HepG2 (cell line): ENCODE measurements around the gene THRAP3.

Source experiments
- ARID5B ChIP-seq: IDR thresholded peaks from 2 replicates; pipeline ENCODE4 v1.4.0; 2020; ENCODE audit warnings: mild to moderate bottlenecking, missing genetic modification reagents
- CREM ChIP-seq, 2 experiments: sonication (generic) in 1 of 2; formaldehyde crosslinking in 1 of 2; IDR thresholded peaks; 2 replicates each; pipeline versions ENCODE4 v1.4.0 to v1.6.1; 2016 to 2020; ENCODE audit warnings: antibody characterized with exemption in 1 of 2, mild to moderate bottlenecking in 1 of 2, missing genetic modification reagents in 1 of 2
- CTCF ChIP-seq: sonication (generic); formaldehyde crosslinking; IDR thresholded peaks from 2 replicates; pipeline ENCODE4 v1.5.0; 2020; ENCODE audit warnings: mild to moderate bottlenecking, missing genetic modification reagents, moderate library complexity
- ETV5 ChIP-seq: IDR thresholded peaks from 2 replicates; pipeline ENCODE4 v1.6.1; 2018; ENCODE audit warnings: missing biosample characterization, missing genetic modification reagents, inconsistent platforms, borderline replicate concordance
- EZH2 ChIP-seq: conservative IDR thresholded peaks from 2 replicates; pipeline ENCODE4 v1.6.1; 2012; ENCODE audit warnings: mild to moderate bottlenecking, low read depth, low read length, moderate library complexity
- KAT8 ChIP-seq: IDR thresholded peaks from 2 replicates; pipeline ENCODE4 v1.6.1; 2016; ENCODE audit warnings: missing genetic modification reagents, missing compliant biosample characterization
- MAFG ChIP-seq: sonication (generic); formaldehyde crosslinking; IDR thresholded peaks from 2 replicates; pipeline ENCODE4 v1.5.1; 2020; ENCODE audit warnings: mild to moderate bottlenecking, missing genetic modification reagents
- MAZ ChIP-seq, 2 experiments: sonication (generic) in 1 of 2; formaldehyde crosslinking in 1 of 2; IDR thresholded peaks; 2 replicates each; pipeline versions ENCODE4 v1.5.0 to v1.6.1; 2012 to 2020; ENCODE audit warnings: low read depth in 2 of 2, mild to moderate bottlenecking in 2 of 2, borderline replicate concordance in 1 of 2, improper control_type of control experiment in 1 of 2, low read length in 1 of 2, missing genetic modification reagents in 1 of 2, moderate library complexity in 1 of 2
- RELA ChIP-seq: sonication (generic); formaldehyde crosslinking; IDR thresholded peaks from 2 replicates; pipeline ENCODE4 v1.4.0; 2020; ENCODE audit warnings: missing genetic modification reagents
- ZSCAN30 ChIP-seq: sonication (generic); formaldehyde crosslinking; IDR thresholded peaks from 2 replicates; pipeline ENCODE4 v1.5.0; 2020; ENCODE audit warnings: mild to moderate bottlenecking, missing genetic modification reagents

- no peak for TF ChIP-seq EZH2
- TF ChIP-seq KAT8, result no peak
- TF ChIP-seq MAFG, result no peak
- TF ChIP-seq RELA (CRISPR knock-in tag), result no peak
- 0 out of 2 replicates have a peak, but pooled peaks have one; percentile 3 for TF ChIP-seq CTCF (CRISPR knock-in tag)
- TF ChIP-seq ARID5B (CRISPR knock-in tag), result no peak
- TF ChIP-seq ETV5, result no peak
- no peak for TF ChIP-seq CREM (IDR thresholded peaks at IDR 0.05)
- no peak for TF ChIP-seq CREM (CRISPR knock-in tag; IDR thresholded peaks at IDR 0.05)
- TF ChIP-seq ZSCAN30 (CRISPR knock-in tag), result no peak
- TF ChIP-seq MAZ (IDR thresholded peaks at IDR 0.05; ENCODE audit: borderline replicate concordance, low read depth, low read length), result no peak
- no peak for TF ChIP-seq MAZ (CRISPR knock-in tag; IDR thresholded peaks at IDR 0.05; ENCODE audit: low read depth)
Observed at GRCh38 chr1:36329817-36330216, 105.6 kb downstream of the THRAP3 start.
